ENCODE results near the gene ADAMTS9. TPM values are rescaled to one million over a fixed set of nuclear protein-coding genes. Genes with fewer than 3 reads are reported as not detected.

The ADAMTS9 gene
- total and polyA plus RNA-seq, 2 experiments from 2014 or later, result 0.31 to 0.81 TPM

DNA sequence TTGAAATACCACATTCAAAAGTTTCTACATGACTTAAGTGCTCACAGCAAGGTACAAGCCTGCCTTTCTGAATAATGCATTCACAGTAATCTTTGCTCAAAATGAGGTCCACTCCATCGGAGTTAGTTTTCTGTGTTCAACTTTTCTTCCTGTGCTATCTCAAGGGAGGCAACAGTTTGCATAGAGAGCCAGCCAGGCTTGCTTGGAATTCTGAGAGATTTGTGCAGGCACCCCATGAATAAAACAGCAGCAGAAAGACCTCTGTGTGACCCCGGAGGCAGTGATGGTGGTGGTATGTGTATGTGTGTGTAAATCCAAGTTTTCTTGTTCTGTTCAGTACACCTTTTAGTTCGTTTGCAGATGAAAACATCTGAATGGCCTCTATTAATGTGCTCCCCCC lies 124.0 kb downstream of the ADAMTS9 start (continued):
- TF ChIP-seq, protein P1, sequence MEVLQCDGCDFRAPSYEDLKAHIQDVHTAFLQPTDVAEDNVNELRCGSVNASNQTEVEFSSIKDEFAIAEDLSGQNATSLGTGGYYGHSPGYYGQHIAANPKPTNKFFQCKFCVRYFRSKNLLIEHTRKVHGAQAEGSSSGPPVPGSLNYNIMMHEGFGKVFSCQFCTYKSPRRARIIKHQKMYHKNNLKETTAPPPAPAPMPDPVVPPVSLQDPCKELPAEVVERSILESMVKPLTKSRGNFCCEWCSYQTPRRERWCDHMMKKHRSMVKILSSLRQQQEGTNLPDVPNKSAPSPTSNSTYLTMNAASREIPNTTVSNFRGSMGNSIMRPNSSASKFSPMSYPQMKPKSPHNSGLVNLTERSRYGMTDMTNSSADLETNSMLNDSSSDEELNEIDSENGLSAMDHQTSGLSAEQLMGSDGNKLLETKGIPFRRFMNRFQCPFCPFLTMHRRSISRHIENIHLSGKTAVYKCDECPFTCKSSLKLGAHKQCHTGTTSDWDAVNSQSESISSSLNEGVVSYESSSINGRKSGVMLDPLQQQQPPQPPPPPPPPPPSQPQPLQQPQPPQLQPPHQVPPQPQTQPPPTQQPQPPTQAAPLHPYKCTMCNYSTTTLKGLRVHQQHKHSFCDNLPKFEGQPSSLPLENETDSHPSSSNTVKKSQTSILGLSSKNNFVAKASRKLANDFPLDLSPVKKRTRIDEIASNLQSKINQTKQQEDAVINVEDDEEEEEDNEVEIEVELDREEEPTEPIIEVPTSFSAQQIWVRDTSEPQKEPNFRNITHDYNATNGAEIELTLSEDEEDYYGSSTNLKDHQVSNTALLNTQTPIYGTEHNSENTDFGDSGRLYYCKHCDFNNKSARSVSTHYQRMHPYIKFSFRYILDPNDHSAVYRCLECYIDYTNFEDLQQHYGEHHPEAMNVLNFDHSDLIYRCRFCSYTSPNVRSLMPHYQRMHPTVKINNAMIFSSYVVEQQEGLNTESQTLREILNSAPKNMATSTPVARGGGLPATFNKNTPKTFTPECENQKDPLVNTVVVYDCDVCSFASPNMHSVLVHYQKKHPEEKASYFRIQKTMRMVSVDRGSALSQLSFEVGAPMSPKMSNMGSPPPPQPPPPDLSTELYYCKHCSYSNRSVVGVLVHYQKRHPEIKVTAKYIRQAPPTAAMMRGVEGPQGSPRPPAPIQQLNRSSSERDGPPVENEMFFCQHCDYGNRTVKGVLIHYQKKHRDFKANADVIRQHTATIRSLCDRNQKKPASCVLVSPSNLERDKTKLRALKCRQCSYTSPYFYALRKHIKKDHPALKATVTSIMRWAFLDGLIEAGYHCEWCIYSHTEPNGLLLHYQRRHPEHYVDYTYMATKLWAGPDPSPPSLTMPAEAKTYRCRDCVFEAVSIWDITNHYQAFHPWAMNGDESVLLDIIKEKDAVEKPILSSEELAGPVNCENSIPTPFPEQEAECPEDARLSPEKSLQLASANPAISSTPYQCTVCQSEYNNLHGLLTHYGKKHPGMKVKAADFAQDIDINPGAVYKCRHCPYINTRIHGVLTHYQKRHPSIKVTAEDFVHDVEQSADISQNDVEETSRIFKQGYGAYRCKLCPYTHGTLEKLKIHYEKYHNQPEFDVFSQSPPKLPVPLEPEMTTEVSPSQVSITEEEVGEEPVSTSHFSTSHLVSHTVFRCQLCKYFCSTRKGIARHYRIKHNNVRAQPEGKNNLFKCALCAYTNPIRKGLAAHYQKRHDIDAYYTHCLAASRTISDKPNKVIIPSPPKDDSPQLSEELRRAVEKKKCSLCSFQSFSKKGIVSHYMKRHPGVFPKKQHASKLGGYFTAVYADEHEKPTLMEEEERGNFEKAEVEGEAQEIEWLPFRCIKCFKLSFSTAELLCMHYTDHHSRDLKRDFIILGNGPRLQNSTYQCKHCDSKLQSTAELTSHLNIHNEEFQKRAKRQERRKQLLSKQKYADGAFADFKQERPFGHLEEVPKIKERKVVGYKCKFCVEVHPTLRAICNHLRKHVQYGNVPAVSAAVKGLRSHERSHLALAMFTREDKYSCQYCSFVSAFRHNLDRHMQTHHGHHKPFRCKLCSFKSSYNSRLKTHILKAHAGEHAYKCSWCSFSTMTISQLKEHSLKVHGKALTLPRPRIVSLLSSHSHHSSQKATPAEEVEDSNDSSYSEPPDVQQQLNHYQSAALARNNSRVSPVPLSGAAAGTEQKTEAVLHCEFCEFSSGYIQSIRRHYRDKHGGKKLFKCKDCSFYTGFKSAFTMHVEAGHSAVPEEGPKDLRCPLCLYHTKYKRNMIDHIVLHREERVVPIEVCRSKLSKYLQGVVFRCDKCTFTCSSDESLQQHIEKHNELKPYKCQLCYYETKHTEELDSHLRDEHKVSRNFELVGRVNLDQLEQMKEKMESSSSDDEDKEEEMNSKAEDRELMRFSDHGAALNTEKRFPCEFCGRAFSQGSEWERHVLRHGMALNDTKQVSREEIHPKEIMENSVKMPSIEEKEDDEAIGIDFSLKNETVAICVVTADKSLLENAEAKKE (CRISPR knock-in tag; IDR thresholded peaks at IDR 0.05), result no peak

DNA sequence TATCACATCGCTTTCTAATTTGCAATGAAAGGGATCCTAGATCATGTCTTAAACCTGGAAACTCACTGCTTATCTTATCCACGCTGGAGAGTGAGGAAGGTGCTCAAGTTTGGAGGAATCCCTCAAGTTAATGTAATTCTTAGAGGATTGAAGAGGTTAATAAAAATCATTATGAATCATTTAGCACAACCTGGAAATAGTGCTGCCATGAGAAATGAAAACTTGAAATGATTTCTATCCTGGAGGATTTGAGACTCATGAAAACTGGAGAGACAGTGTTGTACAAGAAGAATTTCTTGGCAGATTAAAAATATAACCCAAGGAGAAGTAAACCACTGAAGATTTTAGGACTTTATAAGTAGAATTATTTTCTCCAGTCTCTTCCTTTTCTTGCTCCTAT lies 125.9 kb downstream of the ADAMTS9 start:
- Mint-ChIP-seq H3K4me3 (no peak overlapping the region), H3K27me3 (ENCODE audit: insufficient read depth, low read depth, poor library complexity) (peaks cover 5% of the 10 kb centered on the region), H3K4me1 (peaks cover 5% of the 10 kb centered on the region), H3K36me3 (ENCODE audit: low read depth) (no peaks in the 10 kb centered on the region), H3K9me3 (no peaks in the 10 kb centered on the region), H3K27ac (no peak overlapping the region)
- Histone ChIP-seq H3K79me2 (replicated peaks; ENCODE audit: insufficient read depth) (no peaks in the 10 kb centered on the region), H3K4me2 (no peak overlapping the region), H3K27me3 (ENCODE audit: insufficient read depth) (no peaks in the 10 kb centered on the region), H3K4me1 (ENCODE audit: insufficient read depth) (no peaks in the 10 kb centered on the region), H3K4me3 (no peak overlapping the region), H3K9me2 (ENCODE audit: insufficient read depth) (no peaks in the 10 kb centered on the region), H3K36me3 (ENCODE audit: insufficient read depth) (no peaks in the 10 kb centered on the region), H2AFZ (no peak overlapping the region), H3K27ac (ENCODE audit: low read depth) (no peak overlapping the region), H3F3A (replicated peaks; ENCODE audit: low read depth) (no peaks in the 10 kb centered on the region), H4K20me1 (replicated peaks; ENCODE audit: insufficient read depth) (no peaks in the 10 kb centered on the region)
- ATAC-seq, result no peak
- no peak for DNase-seq (ENCODE audit: low spot score)
- TF ChIP-seq ZNF114 (CRISPR knock-in tag; IDR thresholded peaks at IDR 0.05), result no peak
- TF ChIP-seq, protein P2, sequence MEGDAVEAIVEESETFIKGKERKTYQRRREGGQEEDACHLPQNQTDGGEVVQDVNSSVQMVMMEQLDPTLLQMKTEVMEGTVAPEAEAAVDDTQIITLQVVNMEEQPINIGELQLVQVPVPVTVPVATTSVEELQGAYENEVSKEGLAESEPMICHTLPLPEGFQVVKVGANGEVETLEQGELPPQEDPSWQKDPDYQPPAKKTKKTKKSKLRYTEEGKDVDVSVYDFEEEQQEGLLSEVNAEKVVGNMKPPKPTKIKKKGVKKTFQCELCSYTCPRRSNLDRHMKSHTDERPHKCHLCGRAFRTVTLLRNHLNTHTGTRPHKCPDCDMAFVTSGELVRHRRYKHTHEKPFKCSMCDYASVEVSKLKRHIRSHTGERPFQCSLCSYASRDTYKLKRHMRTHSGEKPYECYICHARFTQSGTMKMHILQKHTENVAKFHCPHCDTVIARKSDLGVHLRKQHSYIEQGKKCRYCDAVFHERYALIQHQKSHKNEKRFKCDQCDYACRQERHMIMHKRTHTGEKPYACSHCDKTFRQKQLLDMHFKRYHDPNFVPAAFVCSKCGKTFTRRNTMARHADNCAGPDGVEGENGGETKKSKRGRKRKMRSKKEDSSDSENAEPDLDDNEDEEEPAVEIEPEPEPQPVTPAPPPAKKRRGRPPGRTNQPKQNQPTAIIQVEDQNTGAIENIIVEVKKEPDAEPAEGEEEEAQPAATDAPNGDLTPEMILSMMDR (conservative IDR thresholded peaks at IDR 0.05; ENCODE audit: low read depth in 2 of 2), result no peak
- no peak for TF ChIP-seq EZH2phosphoT487 (IDR thresholded peaks at IDR 0.05; ENCODE audit: unreplicated experiment)
- TF ChIP-seq, protein P3, sequence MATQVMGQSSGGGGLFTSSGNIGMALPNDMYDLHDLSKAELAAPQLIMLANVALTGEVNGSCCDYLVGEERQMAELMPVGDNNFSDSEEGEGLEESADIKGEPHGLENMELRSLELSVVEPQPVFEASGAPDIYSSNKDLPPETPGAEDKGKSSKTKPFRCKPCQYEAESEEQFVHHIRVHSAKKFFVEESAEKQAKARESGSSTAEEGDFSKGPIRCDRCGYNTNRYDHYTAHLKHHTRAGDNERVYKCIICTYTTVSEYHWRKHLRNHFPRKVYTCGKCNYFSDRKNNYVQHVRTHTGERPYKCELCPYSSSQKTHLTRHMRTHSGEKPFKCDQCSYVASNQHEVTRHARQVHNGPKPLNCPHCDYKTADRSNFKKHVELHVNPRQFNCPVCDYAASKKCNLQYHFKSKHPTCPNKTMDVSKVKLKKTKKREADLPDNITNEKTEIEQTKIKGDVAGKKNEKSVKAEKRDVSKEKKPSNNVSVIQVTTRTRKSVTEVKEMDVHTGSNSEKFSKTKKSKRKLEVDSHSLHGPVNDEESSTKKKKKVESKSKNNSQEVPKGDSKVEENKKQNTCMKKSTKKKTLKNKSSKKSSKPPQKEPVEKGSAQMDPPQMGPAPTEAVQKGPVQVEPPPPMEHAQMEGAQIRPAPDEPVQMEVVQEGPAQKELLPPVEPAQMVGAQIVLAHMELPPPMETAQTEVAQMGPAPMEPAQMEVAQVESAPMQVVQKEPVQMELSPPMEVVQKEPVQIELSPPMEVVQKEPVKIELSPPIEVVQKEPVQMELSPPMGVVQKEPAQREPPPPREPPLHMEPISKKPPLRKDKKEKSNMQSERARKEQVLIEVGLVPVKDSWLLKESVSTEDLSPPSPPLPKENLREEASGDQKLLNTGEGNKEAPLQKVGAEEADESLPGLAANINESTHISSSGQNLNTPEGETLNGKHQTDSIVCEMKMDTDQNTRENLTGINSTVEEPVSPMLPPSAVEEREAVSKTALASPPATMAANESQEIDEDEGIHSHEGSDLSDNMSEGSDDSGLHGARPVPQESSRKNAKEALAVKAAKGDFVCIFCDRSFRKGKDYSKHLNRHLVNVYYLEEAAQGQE (IDR thresholded peaks at IDR 0.05; ENCODE audit: unreplicated experiment), result no peak
- TF ChIP-seq NANOG (IDR thresholded peaks at IDR 0.05; ENCODE audit: borderline replicate concordance), result no peak
